PFSK-1 (cell line): ENCODE measurements around the gene MAD1L1.

Experiments
- POLR2AphosphoS5 ChIP-seq: IDR thresholded peaks from 2 replicates; pipeline ENCODE4 v1.6.1; 2012; ENCODE audit warnings: low read depth, mild to moderate bottlenecking, control low read depth, low read length, moderate library complexity
- TAF1 ChIP-seq: IDR thresholded peaks from 2 replicates; pipeline ENCODE4 v1.6.1; 2012; ENCODE audit warnings: low read length, control low read depth, borderline replicate concordance; ENCODE audit not compliant: insufficient read depth

DNA sequence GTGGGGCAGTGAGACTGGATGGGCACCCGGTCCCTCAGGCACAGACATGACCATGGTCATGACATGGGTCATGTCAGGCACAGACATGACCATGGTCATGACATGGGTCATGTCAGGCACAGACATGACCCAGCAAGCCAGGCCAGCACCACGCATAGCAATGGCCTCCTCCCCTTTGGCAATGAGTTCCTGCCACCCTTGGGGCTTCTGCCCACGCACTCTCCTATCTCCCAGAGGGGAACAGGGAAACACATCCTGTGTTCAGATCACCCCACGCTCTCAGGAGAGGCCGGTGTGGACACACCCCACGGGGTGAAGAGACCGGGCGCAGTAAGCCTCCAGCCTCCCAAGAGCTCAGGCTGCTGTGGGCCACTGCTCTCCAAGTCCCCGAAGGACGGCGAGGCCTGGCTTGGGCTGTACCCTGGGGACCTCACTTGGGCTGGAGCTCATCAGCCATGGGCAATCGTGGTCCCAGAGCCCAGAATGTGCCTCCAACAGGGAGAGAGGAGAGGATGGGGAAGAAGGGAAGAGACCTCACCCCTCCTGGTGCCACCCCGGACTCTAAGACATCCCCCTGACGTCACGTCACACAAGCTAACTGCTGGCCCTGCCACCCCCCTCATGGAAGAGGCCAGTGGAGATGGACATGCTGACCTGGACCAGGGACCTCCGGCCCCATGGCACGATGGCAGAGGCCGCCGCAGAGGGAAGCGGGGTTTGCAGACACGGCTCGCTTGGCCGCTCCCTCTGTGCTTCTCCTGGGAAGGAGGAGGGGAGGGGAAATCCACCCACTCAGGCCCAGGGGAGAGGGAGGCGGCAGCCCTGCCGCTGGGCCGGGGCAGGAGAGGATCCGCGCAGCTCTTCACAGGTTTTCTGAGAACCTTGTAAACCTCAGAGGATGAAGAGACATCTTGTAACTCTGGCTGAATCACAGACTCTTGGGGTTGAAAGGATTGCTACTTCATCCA, 293.0 kb downstream of the MAD1L1 start:
- TF ChIP-seq TAF1 (no peak), POLR2AphosphoS5 (no peak)
